H1 (cell line): ENCODE results near the gene QRICH1. TPM values are rescaled to one million over a fixed set of nuclear protein-coding genes. Genes with fewer than 3 reads are reported as not detected.

Experiments used
- CTCF ChIA-PET: fragments of 300-600 bp; sonication (Branson Sonifier 250); formaldehyde crosslinking; loops from one replicate; lab custom pipeline; 2021; ENCODE audit not compliant: partially characterized antibody; lab: Charles Lee
- POLR2A ChIA-PET: fragments of 300-600 bp; sonication (Branson Sonifier 250); formaldehyde crosslinking; loops from one replicate; lab custom pipeline; 2021; ENCODE audit warnings: inconsistent platforms; ENCODE audit not compliant: partially characterized antibody; lab: Charles Lee
- DNase-seq, 2 experiments: peaks; one replicate each; pipeline versions ENCODE4 v3.0.0 to v3.0.0-alpha.2; 2010 to 2022; ENCODE audit warnings: low spot score in 2 of 2, low read depth in 1 of 2, mixed read lengths in 1 of 2
- FAIRE-seq: peaks from 2 replicates; lab custom pipeline; 2011; peaks lifted over from hg19 to GRCh38; lab: Jason Lieb, UNC
- H2AFZ ChIP-seq: 2 replicates; pipeline ENCODE4 v1.8.1; 2012; ENCODE audit warnings: low read length, inconsistent platforms
- H2AK5ac ChIP-seq: 2 replicates; pipeline ENCODE4 v1.6.1; 2013; ENCODE audit warnings: low read depth, low read length
- H2BK120ac ChIP-seq: replicated peaks from 2 replicates; pipeline ENCODE3; 2013; ENCODE audit warnings: low read depth, low read length, inconsistent platforms
- H2BK12ac ChIP-seq: 2 replicates; pipeline ENCODE4 v1.6.1; 2013; ENCODE audit warnings: low read depth, low read length
- H2BK15ac ChIP-seq: 2 replicates; pipeline ENCODE4 v1.6.1; 2013; ENCODE audit warnings: low read length
- H2BK20ac ChIP-seq: 2 replicates; pipeline ENCODE4 v1.6.1; 2013; ENCODE audit warnings: low read length
- H2BK5ac ChIP-seq: 2 replicates; pipeline ENCODE4 v1.6.1; 2013; ENCODE audit warnings: low read depth, low read length
- H3K14ac ChIP-seq: 2 replicates; pipeline ENCODE4 v1.6.1; 2013; ENCODE audit warnings: inconsistent platforms; ENCODE audit not compliant: insufficient read length
- H3K18ac ChIP-seq: 2 replicates; pipeline ENCODE4 v1.6.1; 2013; ENCODE audit warnings: low read length; ENCODE audit errors: extremely low read depth
- H3K23ac ChIP-seq: 2 replicates; pipeline ENCODE4 v1.6.1; 2013; ENCODE audit warnings: inconsistent platforms; ENCODE audit not compliant: insufficient read length
- H3K23me2 ChIP-seq: 2 replicates; pipeline ENCODE4 v1.6.1; 2013; ENCODE audit warnings: low read depth, low read length
- H3K27ac ChIP-seq: 2 replicates; pipeline ENCODE4 v1.6.1; 2011; ENCODE audit warnings: low read depth, low read length, inconsistent platforms
- H3K27me3 ChIP-seq, 4 experiments: replicated peaks in 1 of 4; 1 replicate in 1 of 4; 2 replicates in 3 of 4; pipeline versions ENCODE4 v1.6.1 to v1.8.1; 2011 to 2013; ENCODE audit warnings: low read length in 3 of 4, mild to moderate bottlenecking in 3 of 4, inconsistent platforms in 2 of 4, mixed read lengths in 2 of 4, moderate library complexity in 1 of 4; ENCODE audit not compliant: control insufficient read depth in 3 of 4, insufficient read depth in 3 of 4; ENCODE audit errors: extremely low read depth in 1 of 4
- H3K36me3 ChIP-seq, 4 experiments: 2 replicates each; pipeline versions ENCODE4 v1.6.1 to v1.8.1; 2011 to 2013; ENCODE audit warnings: mild to moderate bottlenecking in 4 of 4, low read length in 3 of 4, moderate library complexity in 2 of 4, control low read depth in 1 of 4, inconsistent platforms in 1 of 4; ENCODE audit not compliant: insufficient read depth in 4 of 4, control insufficient read depth in 2 of 4
- H3K4ac ChIP-seq: replicated peaks from 2 replicates; pipeline ENCODE3; 2013; ENCODE audit warnings: low read length, low read depth, mixed read lengths, inconsistent platforms; ENCODE audit not compliant: insufficient read length
- H3K4me1 ChIP-seq, 4 experiments: replicated peaks in 1 of 4; 1 replicate in 1 of 4; 2 replicates in 3 of 4; pipeline versions ENCODE4 v1.6.1 to v1.8.1; 2011 to 2013; ENCODE audit warnings: low read length in 3 of 4, inconsistent platforms in 2 of 4, mixed read lengths in 1 of 4; ENCODE audit not compliant: insufficient read depth in 4 of 4, control insufficient read depth in 3 of 4
- H3K4me2 ChIP-seq, 2 experiments: 2 replicates each; pipeline versions ENCODE4 v1.6.1 to v1.8.1; 2011 to 2013; ENCODE audit warnings: low read depth in 2 of 2, low read length in 2 of 2, control low read depth in 1 of 2, inconsistent platforms in 1 of 2, mild to moderate bottlenecking in 1 of 2; ENCODE audit not compliant: insufficient read depth in 1 of 2
- H3K4me3 ChIP-seq, 4 experiments: fragments of 200-600, 300-600 bp in 1 of 4; sonication (generic), shearing (Covaris generic), sonication (Bioruptor Twin) in 1 of 4; 2 replicates each; pipeline versions ENCODE4 v1.5.1 to v1.8.1; 2011 to 2016; ENCODE audit warnings: low read length in 4 of 4, low read depth in 3 of 4, control low read depth in 2 of 4, inconsistent platforms in 2 of 4, mild to moderate bottlenecking in 2 of 4, mixed read lengths in 1 of 4, moderate library complexity in 1 of 4; ENCODE audit not compliant: insufficient read depth in 2 of 4; ENCODE audit errors: extremely low read depth in 1 of 4
- H3K56ac ChIP-seq: replicated peaks from 2 replicates; pipeline ENCODE3; 2013; ENCODE audit warnings: low read depth, mild to moderate bottlenecking, mixed read lengths, low read length, inconsistent platforms; ENCODE audit not compliant: insufficient read length
- H3K79me1 ChIP-seq: 2 replicates; pipeline ENCODE4 v1.6.1; 2013; ENCODE audit warnings: low read depth, low read length, control low read depth
- H3K79me2 ChIP-seq, 2 experiments: 2 replicates each; pipeline versions ENCODE4 v1.6.1 to v1.8.1; 2012 to 2013; ENCODE audit warnings: low read length in 2 of 2, mild to moderate bottlenecking in 2 of 2, inconsistent platforms in 1 of 2; ENCODE audit not compliant: insufficient read depth in 2 of 2, control insufficient read depth in 1 of 2
- H3K9ac ChIP-seq, 4 experiments: replicated peaks in 1 of 4; 1 replicate in 1 of 4; 2 replicates in 3 of 4; pipeline versions ENCODE4 v1.6.1 to v1.8.1; 2011 to 2013; ENCODE audit warnings: low read depth in 3 of 4, low read length in 3 of 4, control low read depth in 2 of 4, mild to moderate bottlenecking in 2 of 4, moderate library complexity in 2 of 4, inconsistent platforms in 1 of 4; ENCODE audit errors: extremely low read depth in 1 of 4
- H3K9me3 ChIP-seq, 2 experiments: 2 replicates each; pipeline versions ENCODE4 v1.6.1 to v1.8.1; 2012 to 2013; ENCODE audit warnings: mild to moderate bottlenecking in 2 of 2, moderate library complexity in 2 of 2, control low read depth in 1 of 2, inconsistent platforms in 1 of 2, low read depth in 1 of 2, low read length in 1 of 2, mixed read lengths in 1 of 2; ENCODE audit not compliant: insufficient read depth in 2 of 2
- H4K20me1 ChIP-seq, 2 experiments: replicated peaks in 1 of 2; 2 replicates each; pipeline versions ENCODE3 to v1.8.1; 2011 to 2013; ENCODE audit warnings: inconsistent platforms in 2 of 2, low read length in 2 of 2, mild to moderate bottlenecking in 1 of 2; ENCODE audit not compliant: insufficient read depth in 2 of 2, control insufficient read depth in 1 of 2
- H4K5ac ChIP-seq: 2 replicates; pipeline ENCODE4 v1.6.1; 2013; ENCODE audit warnings: low read length, low read depth, mixed read lengths, inconsistent platforms; ENCODE audit not compliant: insufficient read length
- H4K8ac ChIP-seq: 2 replicates; pipeline ENCODE4 v1.8.0; 2013; ENCODE audit warnings: mild to moderate bottlenecking, moderate library complexity, low read length, inconsistent platforms; ENCODE audit not compliant: insufficient read depth; ENCODE audit errors: extremely low read depth
- H4K91ac ChIP-seq: replicated peaks from 2 replicates; pipeline ENCODE3; 2013; ENCODE audit warnings: low read length, mixed read lengths, inconsistent platforms; ENCODE audit not compliant: insufficient read length
- CHD2 ChIP-seq: IDR thresholded peaks from 2 replicates; pipeline ENCODE4 v1.6.1; 2012; ENCODE audit warnings: low read length, improper control_type of control experiment
- POLR2A ChIP-seq, 2 experiments: IDR thresholded peaks; 1 replicate in 1 of 2; 2 replicates in 1 of 2; pipeline ENCODE4 v1.6.1; 2011; ENCODE audit warnings: low read depth in 2 of 2, low read length in 2 of 2, mild to moderate bottlenecking in 2 of 2; ENCODE audit errors: control extremely low read depth in 1 of 2
- RXRA ChIP-seq: IDR thresholded peaks from 2 replicates; pipeline ENCODE4 v1.6.1; 2011; ENCODE audit warnings: low read depth, mild to moderate bottlenecking, low read length, moderate library complexity; ENCODE audit not compliant: insufficient read depth
- ZNF274 ChIP-seq: IDR thresholded peaks from 2 replicates; pipeline ENCODE4 v1.7.0; 2012; ENCODE audit warnings: low read length, borderline replicate concordance; ENCODE audit errors: extremely low read depth
- WGBS, 2 experiments: shearing (Covaris generic) in 1 of 2; methylation state at CpG; one replicate each; pipeline versions ENCODE4 v1.1.6 to v1.1.7; 2013 to 2015; ENCODE audit warnings: low lambda C conversion rate in 2 of 2, mixed read lengths in 2 of 2, inconsistent platforms in 1 of 2, low coverage in 1 of 2, missing lambda C conversion rate in 1 of 2; ENCODE audit not compliant: insufficient replicate concordance in 2 of 2, insufficient coverage in 1 of 2, insufficient read length in 1 of 2; ENCODE audit errors: extremely low coverage in 1 of 2, missing lambda C conversion rate in 1 of 2; 5-methylcytosine and 5-hydroxymethylcytosine counted together
- polyA plus RNA-seq, 7 experiments: library from polyadenylated mRNA; depleted of rRNA in 3 of 7; stranded (reverse) in 5 of 7; unstranded in 2 of 7; fragments of >200 nt in 5 of 7; fragments of 200-250 nt in 2 of 7; gene quantifications; 1 replicate in 5 of 7; 2 replicates in 1 of 7; 4 replicates in 1 of 7; pipeline versions ENCODE4 v1.2.1 to v1.2.3, GENCODE V29; 2011 to 2013; ENCODE audit warnings: missing spikeins in 2 of 7, mixed read lengths in 2 of 7
- total RNA-seq: library from RNA; stranded (reverse); fragmentation: NEBNext Ultra II Directional; extraction: Animal tissue kit (Norgen Biotek cat#: 25700); gene quantifications from 2 replicates; pipeline ENCODE4 v1.2.1, GENCODE V29; 2021

QRICH1 gene
- total and polyA plus RNA-seq, 2 of the 8 experiments (the other 6 are each of a cell fraction or from before 2014, with no cell fraction given) = 128 to 142 TPM

DNA sequence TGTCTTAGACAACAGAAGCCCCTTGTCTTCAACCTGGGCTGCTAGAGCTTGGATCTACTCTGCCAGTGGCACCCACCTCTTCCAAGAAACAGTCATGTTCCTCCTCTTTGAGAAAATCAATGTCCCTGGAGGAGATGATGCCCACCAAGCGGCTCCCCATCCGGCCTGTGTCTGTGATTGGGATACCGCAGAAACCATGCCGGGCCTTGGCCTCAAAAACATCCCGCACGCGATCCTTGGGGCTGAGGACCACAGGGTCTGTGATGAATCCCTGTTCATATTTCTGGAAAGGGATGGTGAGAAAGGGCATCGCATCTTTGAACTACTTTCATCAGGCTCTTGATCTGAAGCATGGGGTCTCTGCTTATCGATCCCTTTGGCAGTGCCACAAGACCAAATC lies 66.2 kb downstream of the QRICH1 start:
- H4K8ac ChIP-seq = no peak overlapping the region
- H3K9ac ChIP-seq = no peak overlapping the region
- H2BK15ac ChIP-seq = no peak overlapping the region
- POLR2A ChIA-PET = interaction anchor here (1.4 to 33.9 kb wide), 6 partner anchors 13 to 78 kb away, joined by 4 to 1518 read pairs (median 36); partner anchors contain the start of genes DALRD3, P4HTM, QARS1 and QRICH1
- no peak overlapping the region for H2BK5ac ChIP-seq
- TF ChIP-seq ZNF274 = no peak
- peak in 1 of 2 experiments; percentile 49; a peak in 1 of 3 replicates for TF ChIP-seq POLR2A (IDR thresholded peaks at IDR 0.05; ENCODE audit: control extremely low read depth in 1 of 2, low read depth in 2 of 2, low read length in 2 of 2)
- no peak for TF ChIP-seq CHD2
- TF ChIP-seq RXRA = no peak
- CTCF ChIA-PET = interaction anchor here (1.3 to 24.3 kb wide), 2 partner anchors 14 to 37 kb away, joined by 5 to 467 read pairs; partner anchors contain the start of gene P4HTM
- DNase-seq = no peak
- peak overlapping the region in 1 of 4 experiments; percentile 76; a peak in 2 of 8 replicates for H3K4me3 ChIP-seq
- H3K27me3 ChIP-seq = no peaks in the 10 kb centered on the region; a peak in 1 of 7 replicates
- no peak overlapping the region for H3K23ac ChIP-seq
- no peak overlapping the region for H3K4ac ChIP-seq
- peaks cover 6% of the 10 kb centered on the region for H3K79me1 ChIP-seq
- H3K36me3 ChIP-seq = peaks cover 48 to 69% (median 60%) of the 10 kb centered on the region in 4 experiments
- H3K18ac ChIP-seq = no peak overlapping the region
- no peak overlapping the region for H2BK120ac ChIP-seq
- H4K91ac ChIP-seq = no peak overlapping the region
- no peak overlapping the region for H3K27ac ChIP-seq
- peaks cover 4 to 22% of the 10 kb centered on the region in 2 experiments; a peak in 3 of 4 replicates for H3K79me2 ChIP-seq
- H3K9me3 ChIP-seq = no peaks in the 10 kb centered on the region
- H4K5ac ChIP-seq = no peak overlapping the region
- H3K4me2 ChIP-seq = peak overlapping the region in 1 of 2 experiments; percentile 88; a peak in 1 of 4 replicates
- H4K20me1 ChIP-seq = peaks cover 10 to 22% of the 10 kb centered on the region in 2 experiments
- peaks cover 0 to 14% (median 9%) of the 10 kb centered on the region in 4 experiments; a peak in 6 of 7 replicates for H3K4me1 ChIP-seq
- H2BK12ac ChIP-seq = no peak overlapping the region
- no peak overlapping the region for H2AK5ac ChIP-seq
- H2BK20ac ChIP-seq = no peak overlapping the region
- no peak overlapping the region for H3K56ac ChIP-seq
- WGBS, 2 experiments = 95% methylated on average over 9 of the region's 9 CpGs; no CpG with 5 or more reads in 1 of the 2 experiments
- no peak overlapping the region for H2AFZ ChIP-seq
- H3K14ac ChIP-seq = no peak overlapping the region
- peaks cover 10% of the 10 kb centered on the region for H3K23me2 ChIP-seq
- FAIRE-seq = no peak
